Mesenteric fat pad (tissue), 1 donor: ENCODE measurements around the gene TEAD1. TPM values are rescaled to one million over a fixed set of nuclear protein-coding genes. Genes with fewer than 3 reads are reported as not detected.

Experiments
- DNase-seq: peaks from one replicate; pipeline ENCODE4 v3.0.0-alpha.2; 2020; ENCODE audit warnings: low spot score
- total RNA-seq: library from RNA; stranded (reverse); fragmentation: NEBNext Ultra II Directional; extraction: Animal tissue kit (Norgen Biotek cat#: 25700); gene quantifications from one replicate; pipeline ENCODE4 v1.2.1, GENCODE V29; 2021
- donor health status: DM: yes; HTN: yes; CAD: no.

TEAD1 gene
- total RNA-seq, 1 donor from 2014 or later, result 150 TPM

- no peak for DNase-seq
Measured at GRCh38 chr11:12664385-12664784, 9.8 kb upstream of the TEAD1 start.

- DNase-seq, result no peak
Measured at GRCh38 chr11:12666915-12667314, 7.3 kb upstream of the TEAD1 start.

GRCh38 chr11:12667646-12668045, 6.6 kb upstream of the TEAD1 start:
- DNase-seq, result no peak

- DNase-seq, result no peak
Measured at GRCh38 chr11:12668166-12668565, 6.1 kb upstream of the TEAD1 start.

- DNase-seq, result no peak
Measured at GRCh38 chr11:12669930-12670329, 4.3 kb upstream of the TEAD1 start.

- no peak for DNase-seq
Measured at GRCh38 chr11:12671370-12671769, 2.9 kb upstream of the TEAD1 start.

- no peak for DNase-seq
Measured at GRCh38 chr11:12673601-12673923, 659 bp upstream of the TEAD1 start.

- peak; percentile 90 for DNase-seq
Measured at GRCh38 chr11:12674571-12674935, 332 bp downstream of the TEAD1 start.

- DNase-seq, result no peak
Measured at GRCh38 chr11:12674936-12675696, 895 bp downstream of the TEAD1 start.

- DNase-seq, result no peak
Measured at GRCh38 chr11:12675951-12676711, 1.9 kb downstream of the TEAD1 start.

GRCh38 chr11:12677131-12677530, 2.9 kb downstream of the TEAD1 start:
- no peak for DNase-seq

GRCh38 chr11:12678092-12678491, 3.9 kb downstream of the TEAD1 start:
- DNase-seq, result no peak

GRCh38 chr11:12678991-12679390, 4.8 kb downstream of the TEAD1 start:
- no peak for DNase-seq

GRCh38 chr11:12679471-12679870, 5.2 kb downstream of the TEAD1 start:
- DNase-seq, result no peak

- DNase-seq, result no peak
Measured at GRCh38 chr11:12680246-12680939, 6.2 kb downstream of the TEAD1 start.

GRCh38 chr11:12680940-12681258, 6.7 kb downstream of the TEAD1 start:
- DNase-seq, result no peak

GRCh38 chr11:12681466-12681865, 7.2 kb downstream of the TEAD1 start:
- no peak for DNase-seq

- no peak for DNase-seq
Measured at GRCh38 chr11:12682288-12682687, 8.1 kb downstream of the TEAD1 start.

GRCh38 chr11:12682737-12683500, 8.7 kb downstream of the TEAD1 start:
- no peak for DNase-seq

- no peak for DNase-seq
Measured at GRCh38 chr11:12683874-12684273, 9.7 kb downstream of the TEAD1 start.

- DNase-seq, result no peak
Measured at GRCh38 chr11:12684315-12684714, 10.1 kb downstream of the TEAD1 start.

GRCh38 chr11:12684816-12685215, 10.6 kb downstream of the TEAD1 start:
- DNase-seq, result no peak
